EH (cell line): ENCODE measurements around the gene SULT1C2.
"Not testable (repeated sequence)": the region's sequence is repeated elsewhere in the genome, so short reads cannot be mapped to it uniquely, and the experiment has no call there.

Experiments used
- DNase-seq: peaks from one replicate; pipeline ENCODE4 v3.0.0-alpha.2; 2015; ENCODE audit warnings: low read depth

The SULT1C2 gene

GRCh38 chr2:108288534-108289106 is at the start of gene SULT1C2:
TSS of gene SULT1C2 (plus strand) at chr2:108288895. CDS start at chr2:108293668, 4,773 bp downstream.
- no peak for DNase-seq

GRCh38 chr2:108239786-108240185 is 48.9 kb upstream of the SULT1C2 start, which contains the start of gene SULT1C3:
TSS of gene SULT1C3 (plus strand) at chr2:108239968. CDS start at chr2:108247195, 7,227 bp downstream.
- DNase-seq = no peak

GRCh38 chr2:108240966-108241365 is 47.7 kb upstream of the SULT1C2 start:
- DNase-seq = no peak

- peak; percentile 8 for DNase-seq
Observed at GRCh38 chr2:108243566-108243965, 45.1 kb upstream of the SULT1C2 start.

GRCh38 chr2:108244667-108245414 is 43.9 kb upstream of the SULT1C2 start:
- no peak for DNase-seq

- no peak for DNase-seq
Observed at GRCh38 chr2:108253106-108253505, 35.6 kb upstream of the SULT1C2 start.

GRCh38 chr2:108257757-108258331 is 30.9 kb upstream of the SULT1C2 start:
- no peak for DNase-seq

GRCh38 chr2:108260773-108261172 is 27.9 kb upstream of the SULT1C2 start:
- DNase-seq = no peak

GRCh38 chr2:108262036-108262435 is 26.7 kb upstream of the SULT1C2 start:
- no peak for DNase-seq

- DNase-seq = no peak
Observed at GRCh38 chr2:108263401-108263800, 25.3 kb upstream of the SULT1C2 start.

- DNase-seq = no peak
Observed at GRCh38 chr2:108266218-108266617, 22.5 kb upstream of the SULT1C2 start.

GRCh38 chr2:108267101-108267500 is 21.6 kb upstream of the SULT1C2 start:
- DNase-seq = peak; percentile 75

- DNase-seq = peak; percentile 89
Observed at GRCh38 chr2:108268001-108268400, 20.7 kb upstream of the SULT1C2 start.

GRCh38 chr2:108270346-108270745 is 18.3 kb upstream of the SULT1C2 start:
- DNase-seq = no peak

GRCh38 chr2:108270768-108271506 is 17.8 kb upstream of the SULT1C2 start:
- DNase-seq = no peak

GRCh38 chr2:108271691-108272253 is 16.9 kb upstream of the SULT1C2 start:
- DNase-seq = peak; percentile 80

- peak; percentile 35 for DNase-seq
Observed at GRCh38 chr2:108278631-108279030, 10.1 kb upstream of the SULT1C2 start.

- no peak for DNase-seq
Observed at GRCh38 chr2:108279468-108279867, 9.2 kb upstream of the SULT1C2 start.

- no peak for DNase-seq
Observed at GRCh38 chr2:108280466-108280865, 8.2 kb upstream of the SULT1C2 start.

- not testable (repeated sequence) for DNase-seq
Observed at GRCh38 chr2:108284566-108284965, 4.1 kb upstream of the SULT1C2 start.

GRCh38 chr2:108285616-108286015 is 3.1 kb upstream of the SULT1C2 start:
- no peak for DNase-seq

GRCh38 chr2:108287169-108287568 is 1.5 kb upstream of the SULT1C2 start:
- DNase-seq = no peak
